GM23338 (cell line): ENCODE data around the gene SSTR4.

Source experiments
- CREB1 ChIP-seq: fragments of 250-450 bp; sonication (Bioruptor Pico); IDR thresholded peaks from 2 replicates; pipeline ENCODE4 v1.5.0; 2020; ENCODE audit warnings: low read depth, mild to moderate bottlenecking, moderate library complexity
- CTCF ChIP-seq, 2 experiments: fragments of 200-600 bp in 1 of 2; sonication (generic) in 1 of 2; conservative IDR thresholded peaks; 2 replicates each; pipeline versions ENCODE4 v1.5.1 to v1.6.1; 2016 to 2017; ENCODE audit warnings: antibody characterized with exemption in 2 of 2, low read depth in 2 of 2, mild to moderate bottlenecking in 2 of 2, moderate library complexity in 1 of 2
- EZH2 ChIP-seq: fragments of 200-600 bp; sonication (generic); IDR thresholded peaks from one replicate; pipeline ENCODE4 v1.8.0; 2017; ENCODE audit warnings: antibody characterized with exemption, mild to moderate bottlenecking, low read depth; ENCODE audit not compliant: unreplicated experiment
- EZH2phosphoT487 ChIP-seq: fragments of 200-600 bp; sonication (generic); IDR thresholded peaks from one replicate; pipeline ENCODE4 v1.8.1; 2018; ENCODE audit warnings: antibody characterized with exemption; ENCODE audit not compliant: unreplicated experiment
- JUNB ChIP-seq: IDR thresholded peaks from one replicate; pipeline ENCODE4 v1.6.1; 2016; ENCODE audit warnings: antibody characterized with exemption; ENCODE audit not compliant: unreplicated experiment
- POLR2AphosphoS5 ChIP-seq: IDR thresholded peaks from 2 replicates; pipeline ENCODE4 v1.6.1; 2016; ENCODE audit warnings: antibody characterized with exemption, low read depth
- REST ChIP-seq: IDR thresholded peaks from one replicate; pipeline ENCODE4 v1.6.1; 2018; ENCODE audit warnings: antibody characterized with exemption; ENCODE audit not compliant: unreplicated experiment
- ZNF114 ChIP-seq: fragments of 250-450 bp; sonication (Bioruptor Pico); IDR thresholded peaks from 2 replicates; pipeline ENCODE4 v1.5.0; 2020; ENCODE audit warnings: mild to moderate bottlenecking, moderate library complexity
- ZNF331 ChIP-seq: fragments of 250-450 bp; sonication (Bioruptor Pico); IDR thresholded peaks from 2 replicates; pipeline ENCODE4 v1.5.0; 2020; ENCODE audit warnings: low read depth, mild to moderate bottlenecking, moderate library complexity

GRCh38 chr20:23003881-23004460, 31.1 kb upstream of the SSTR4 start:
- TF ChIP-seq CTCF (conservative IDR thresholded peaks at IDR 0.05; ENCODE audit: low read depth in 2 of 2) = no peak
- no peak for TF ChIP-seq POLR2AphosphoS5
- no peak for TF ChIP-seq EZH2
- no peak for TF ChIP-seq EZH2phosphoT487
- TF ChIP-seq JUNB = no peak
- TF ChIP-seq REST = no peak
- TF ChIP-seq ZNF114 (CRISPR knock-in tag) = no peak
- TF ChIP-seq ZNF331 (CRISPR knock-in tag) = no peak
- no peak for TF ChIP-seq CREB1 (CRISPR knock-in tag)
